HL-60 (cell line): Measurements from ENCODE around the gene TRMU.

ENCODE experiments used
- CTCF ChIP-seq: IDR thresholded peaks from one replicate; pipeline ENCODE4 v1.5.1; 2011; ENCODE audit warnings: low read length, control low read depth, inconsistent platforms; ENCODE audit not compliant: insufficient read depth
- SPI1 ChIP-seq: IDR thresholded peaks from 2 replicates; pipeline ENCODE4 v1.6.1; 2012; ENCODE audit warnings: low read depth, mild to moderate bottlenecking, borderline replicate concordance

GRCh38 chr22:46300491-46300890 lies 35.0 kb upstream of the TRMU start:
- TF ChIP-seq CTCF (no peak), SPI1 (no peak)
